A673 (cell line): Measurements from ENCODE around the gene HACD1.

ENCODE experiments used
- EZH2 ChIP-seq: fragments of 200-600 bp; sonication (generic); IDR thresholded peaks from 2 replicates; pipeline ENCODE4 v1.6.1; 2017; ENCODE audit warnings: borderline replicate concordance, low read depth, mild to moderate bottlenecking, mixed read lengths, antibody characterized with exemption, low read length; ENCODE audit not compliant: poor library complexity, severe bottlenecking
- TF ChIP-seq, protein P1 (sequence below): fragments of 300-800, 200-600 bp; sonication (generic); conservative IDR thresholded peaks from 2 replicates; pipeline ENCODE4 v1.5.1; 2017; ENCODE audit warnings: low read depth, mild to moderate bottlenecking, antibody characterized with exemption, low read length, moderate library complexity, mixed read lengths

DNA sequence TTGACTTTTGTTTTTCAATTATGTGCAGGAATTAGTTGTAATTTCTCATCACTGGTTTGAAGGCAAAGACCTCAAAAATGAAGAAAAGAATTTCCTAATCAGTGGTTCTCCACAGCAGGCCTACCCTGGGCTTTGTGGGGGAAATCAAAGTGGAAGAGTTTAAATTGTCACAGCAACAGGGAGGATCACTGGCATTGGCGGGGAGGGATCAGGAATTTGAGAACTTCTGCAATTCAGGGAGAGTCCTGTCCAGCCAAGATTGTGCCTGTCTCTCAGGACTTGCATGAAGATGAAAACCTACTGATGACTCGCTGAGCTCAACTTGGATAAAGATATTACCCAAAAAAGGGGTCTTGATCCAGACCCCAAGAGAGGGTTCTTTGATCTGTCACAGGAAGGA is 70.1 kb downstream of the HACD1 start:
- no peak for TF ChIP-seq EZH2
- TF ChIP-seq, protein P1, sequence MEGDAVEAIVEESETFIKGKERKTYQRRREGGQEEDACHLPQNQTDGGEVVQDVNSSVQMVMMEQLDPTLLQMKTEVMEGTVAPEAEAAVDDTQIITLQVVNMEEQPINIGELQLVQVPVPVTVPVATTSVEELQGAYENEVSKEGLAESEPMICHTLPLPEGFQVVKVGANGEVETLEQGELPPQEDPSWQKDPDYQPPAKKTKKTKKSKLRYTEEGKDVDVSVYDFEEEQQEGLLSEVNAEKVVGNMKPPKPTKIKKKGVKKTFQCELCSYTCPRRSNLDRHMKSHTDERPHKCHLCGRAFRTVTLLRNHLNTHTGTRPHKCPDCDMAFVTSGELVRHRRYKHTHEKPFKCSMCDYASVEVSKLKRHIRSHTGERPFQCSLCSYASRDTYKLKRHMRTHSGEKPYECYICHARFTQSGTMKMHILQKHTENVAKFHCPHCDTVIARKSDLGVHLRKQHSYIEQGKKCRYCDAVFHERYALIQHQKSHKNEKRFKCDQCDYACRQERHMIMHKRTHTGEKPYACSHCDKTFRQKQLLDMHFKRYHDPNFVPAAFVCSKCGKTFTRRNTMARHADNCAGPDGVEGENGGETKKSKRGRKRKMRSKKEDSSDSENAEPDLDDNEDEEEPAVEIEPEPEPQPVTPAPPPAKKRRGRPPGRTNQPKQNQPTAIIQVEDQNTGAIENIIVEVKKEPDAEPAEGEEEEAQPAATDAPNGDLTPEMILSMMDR: no peak
